GM21526 (cell line): ENCODE data around the gene CACNA1F.
"Not testable (repeated sequence)": the region's sequence is repeated elsewhere in the genome, so short reads cannot be mapped to it uniquely, and the experiment has no call there.

Source experiments
- ATAC-seq: cut with Tn5 transposase; IDR thresholded peaks from one replicate; pipeline ENCODE4 v1.9.1; 2021; ENCODE audit warnings: moderate library complexity; ENCODE audit not compliant: unreplicated experiment, low FRiP score

The CACNA1F gene

GRCh38 chrX:49178537-49178936 lies 54.6 kb downstream of the CACNA1F start:
- ATAC-seq, result no peak

GRCh38 chrX:49177873-49178480 lies 55.2 kb downstream of the CACNA1F start:
- ATAC-seq, result no peak

DNA sequence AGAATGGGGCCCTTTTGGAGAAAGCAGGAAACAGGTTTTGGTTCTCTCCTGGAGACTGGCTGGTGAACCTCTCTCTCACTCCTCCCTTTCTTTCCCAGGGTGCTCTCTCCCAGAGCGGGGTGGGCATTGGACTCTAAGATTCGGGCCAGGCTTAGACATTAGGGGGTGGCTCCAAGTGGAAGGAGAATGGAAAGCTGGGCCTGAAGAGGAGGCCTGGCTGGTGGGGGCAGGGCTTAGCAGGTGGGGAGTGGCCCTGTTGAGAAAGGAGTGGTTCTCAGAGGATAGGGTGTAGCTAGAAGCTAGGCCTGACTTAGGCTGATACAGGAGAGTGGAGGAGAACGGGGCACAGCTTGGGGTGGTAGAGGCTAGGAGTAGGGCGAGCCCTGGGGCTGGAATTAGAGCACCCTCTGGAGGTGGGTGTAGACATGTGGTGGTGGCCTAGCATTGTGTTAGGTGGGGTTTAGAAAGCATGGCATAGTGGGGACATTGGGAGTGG lies 55.8 kb downstream of the CACNA1F start:
- no peak for ATAC-seq

DNA sequence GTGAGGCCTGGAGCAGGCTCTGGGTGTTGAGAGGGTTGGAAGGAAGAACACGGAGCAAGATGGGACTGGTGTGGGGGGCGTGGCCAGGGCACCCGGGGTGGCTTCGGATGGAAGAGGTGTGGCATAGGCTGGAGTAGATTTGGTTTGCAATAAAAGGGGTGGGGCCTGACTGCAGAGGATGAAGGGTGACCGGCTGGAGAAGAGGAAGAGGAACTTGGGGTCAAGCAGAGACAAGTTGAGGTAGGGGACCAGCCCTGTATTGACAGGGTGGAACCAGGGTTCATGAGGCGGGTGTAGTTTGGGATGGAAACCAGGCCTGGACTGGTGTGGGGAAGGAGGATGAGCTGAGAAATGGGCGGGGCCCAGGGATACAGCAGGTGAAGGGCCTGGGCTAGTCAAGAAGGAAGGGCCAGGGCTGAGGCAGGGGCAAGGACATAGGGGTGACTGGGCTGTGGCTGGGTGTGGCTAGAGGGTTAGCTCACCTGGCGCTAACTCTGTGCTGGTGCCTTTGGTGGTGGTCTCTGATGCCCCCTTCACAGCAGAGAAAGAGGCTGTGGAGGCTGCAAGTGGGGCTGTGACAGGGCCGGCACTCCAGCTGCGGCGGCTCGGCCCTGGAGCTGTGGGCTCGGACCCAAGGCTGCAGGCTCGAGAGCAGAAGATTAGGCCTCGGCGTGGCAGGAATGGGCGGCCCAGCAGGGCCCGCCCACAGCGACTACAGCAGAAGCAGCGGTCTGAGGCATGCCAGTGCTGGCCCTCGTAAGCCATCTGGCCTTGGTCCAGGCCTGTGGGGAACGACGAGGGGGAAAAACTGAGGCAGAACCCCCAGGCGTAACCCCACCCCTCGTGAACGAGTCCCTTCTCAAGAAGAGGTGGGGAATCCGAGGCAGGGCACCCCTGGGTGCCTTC lies 56.5 kb downstream of the CACNA1F start:
- no peak for ATAC-seq

GRCh38 chrX:49175435-49176274 lies 57.5 kb downstream of the CACNA1F start:
- no peak for ATAC-seq

GRCh38 chrX:49174723-49175122 lies 58.4 kb downstream of the CACNA1F start:
- ATAC-seq, result no peak

GRCh38 chrX:49173544-49173943 lies 59.6 kb downstream of the CACNA1F start:
- not testable (repeated sequence) for ATAC-seq

DNA sequence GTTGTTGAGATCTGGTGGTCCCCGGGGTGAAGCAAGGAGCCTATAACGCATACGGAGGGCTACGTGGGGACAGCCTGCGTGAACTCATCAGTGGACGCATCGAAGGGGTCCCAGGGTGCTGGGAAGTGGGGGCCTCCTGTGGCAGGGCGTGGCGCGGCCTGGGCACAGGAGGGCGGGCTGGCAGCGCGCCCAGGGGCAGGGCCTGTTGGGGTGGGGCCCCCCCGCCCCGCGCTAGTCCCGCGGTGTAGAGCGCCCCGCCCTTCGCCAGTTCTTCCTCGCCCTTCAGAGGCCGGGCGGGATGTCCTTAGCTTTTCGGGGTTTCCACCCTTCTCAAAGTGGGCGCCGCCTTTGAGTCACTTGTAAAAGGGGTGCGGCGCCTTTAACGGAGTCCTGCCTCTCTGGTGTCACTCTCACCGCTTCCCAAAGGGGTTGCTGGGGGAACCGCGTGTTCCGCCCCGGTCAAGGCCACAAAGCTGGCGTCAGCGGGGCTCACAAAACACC lies 60.8 kb downstream of the CACNA1F start:
- peak; percentile 56 for ATAC-seq

- ATAC-seq, result no peak
These were observed 61.3 kb downstream of the CACNA1F start, which contains the start of gene PLP2 for GRCh38 chrX:49171752-49172279. Gene PLP2, plus strand, starts transcription at chrX:49171898. Its CDS starts 103 bp downstream, at chrX:49172001.

- no peak for ATAC-seq
These were observed 65.4 kb downstream of the CACNA1F start for GRCh38 chrX:49167740-49168108.

- ATAC-seq, result no peak
These were observed 66.0 kb downstream of the CACNA1F start for GRCh38 chrX:49166914-49167739.

DNA sequence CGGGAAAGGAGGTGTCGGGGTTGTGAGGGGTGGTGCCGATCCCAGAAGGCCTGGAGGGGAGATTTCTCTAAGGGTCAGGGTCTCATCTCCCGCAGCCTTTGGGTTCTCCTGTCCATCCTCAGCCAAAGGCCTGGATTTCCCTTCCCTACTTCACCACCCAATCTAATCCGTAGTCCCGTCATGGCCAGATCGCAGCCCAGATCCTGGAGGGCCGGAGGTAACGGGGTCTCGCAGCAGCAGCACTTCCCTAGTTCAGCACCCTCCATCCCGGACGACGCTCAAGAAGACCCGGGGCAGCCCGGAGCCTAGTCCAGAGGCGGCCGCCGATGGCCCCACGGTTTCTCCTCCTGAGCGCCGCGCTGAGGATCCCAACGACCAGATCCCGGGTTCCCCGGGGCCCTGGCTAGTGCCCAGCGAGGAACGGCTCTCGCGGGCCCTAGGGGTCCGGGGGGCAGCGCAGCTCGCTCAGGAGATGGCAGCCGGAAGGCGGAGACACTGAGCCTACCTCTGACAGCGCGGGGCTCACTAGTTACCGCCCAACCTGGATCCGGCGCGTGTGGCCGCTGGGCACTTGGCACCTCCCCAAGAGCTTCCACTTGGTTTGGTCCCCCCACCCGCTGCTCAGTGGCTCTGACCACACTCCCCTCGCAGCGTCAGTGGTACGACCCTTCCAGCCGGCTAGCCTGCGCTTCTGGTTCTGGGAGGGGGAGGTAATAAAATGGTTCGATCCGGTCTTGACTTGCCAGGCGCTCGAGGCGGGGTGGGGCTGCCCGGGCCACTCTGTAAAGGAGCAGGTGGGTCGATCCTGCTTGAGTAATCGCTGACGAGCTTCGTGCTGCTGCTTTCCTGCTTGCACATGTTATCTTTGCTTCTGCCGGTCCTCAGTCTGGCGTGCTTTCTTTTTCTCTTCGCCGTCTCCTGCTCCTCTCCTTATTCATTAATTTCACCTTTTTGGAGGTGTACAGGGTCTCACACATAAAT lies 66.9 kb downstream of the CACNA1F start:
- no peak for ATAC-seq

DNA sequence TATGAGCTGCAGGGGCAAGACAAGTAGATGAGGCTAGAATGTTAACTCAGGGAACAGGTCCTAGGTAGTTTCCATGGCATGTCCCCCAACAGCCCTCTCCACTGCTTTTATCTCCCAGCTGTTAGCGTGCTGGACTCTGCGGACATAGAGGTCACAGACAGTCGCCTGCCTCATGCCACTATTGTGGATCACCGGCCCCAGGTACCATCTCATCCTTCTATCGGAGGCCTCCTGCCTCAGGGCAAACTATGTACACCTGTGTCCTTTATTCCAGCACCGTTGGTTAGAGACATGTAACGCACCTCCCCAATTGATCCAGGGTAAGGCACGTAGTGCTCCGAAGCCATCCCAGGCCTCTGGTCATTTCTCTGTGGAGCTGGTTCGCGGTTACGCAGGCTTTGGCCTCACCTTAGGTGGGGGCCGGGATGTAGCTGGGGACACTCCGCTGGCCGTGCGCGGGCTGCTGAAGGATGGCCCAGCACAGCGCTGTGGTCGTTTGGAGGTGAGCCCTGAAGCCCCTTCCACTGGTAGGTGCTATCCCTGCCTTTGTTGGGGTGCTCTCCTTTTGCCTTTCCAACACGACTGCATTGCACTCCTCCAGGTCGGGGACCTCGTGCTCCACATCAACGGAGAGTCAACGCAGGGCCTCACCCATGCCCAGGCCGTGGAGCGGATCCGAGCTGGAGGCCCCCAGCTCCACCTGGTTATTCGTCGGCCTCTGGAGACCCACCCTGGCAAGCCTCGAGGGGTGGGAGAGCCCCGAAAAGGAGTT lies 68.4 kb downstream of the CACNA1F start:
- no peak for ATAC-seq

GRCh38 chrX:49163555-49164419 lies 69.4 kb downstream of the CACNA1F start:
- ATAC-seq, result peak; percentile 51

- ATAC-seq, result no peak
These were observed 70.5 kb downstream of the CACNA1F start, which contains the start of gene MAGIX for GRCh38 chrX:49162620-49163019. Gene MAGIX, plus strand, starts transcription at chrX:49162758. Its CDS starts 132 bp downstream, at chrX:49162890.

GRCh38 chrX:49161632-49162031 lies 71.5 kb downstream of the CACNA1F start:
- ATAC-seq, result no peak

DNA sequence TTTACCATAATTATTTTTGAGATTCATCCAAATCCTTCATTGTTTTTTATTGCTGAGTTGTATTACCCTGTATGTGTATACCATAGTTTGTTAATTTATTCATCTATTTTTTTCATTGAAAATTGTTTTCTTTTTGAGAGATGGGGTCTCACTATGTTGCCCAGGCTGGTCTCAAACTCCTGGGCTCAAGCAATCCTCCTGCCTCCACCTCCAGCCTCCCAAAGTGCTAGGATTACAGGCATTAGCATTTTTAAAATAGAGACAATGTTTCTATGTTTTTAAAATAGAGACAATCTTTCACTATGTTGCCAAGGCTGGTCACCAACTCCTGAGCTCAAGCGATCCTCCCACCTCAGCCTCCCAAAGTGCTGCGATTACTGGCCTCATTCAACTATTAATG lies 72.2 kb downstream of the CACNA1F start:
- no peak for ATAC-seq
